Transverse colon (tissue), 4 donors: ENCODE results near the gene DSN1. TPM values are rescaled to one million over a fixed set of nuclear protein-coding genes. Genes with fewer than 3 reads are reported as not detected.

Source experiments
- DNase-seq: peaks from one replicate; pipeline ENCODE4 v3.0.0-alpha.2; 2019
- H3K27ac ChIP-seq, 4 donors: fragments of 200-600 bp; sonication (generic); 2 replicates each; pipeline ENCODE4 v1.5.1; 2016 to 2018; ENCODE audit warnings: inconsistent platforms in 4 of 4
- H3K27me3 ChIP-seq: fragments of 200-600 bp; sonication (generic); 2 replicates; pipeline ENCODE4 v1.5.1; 2017; ENCODE audit warnings: inconsistent platforms
- H3K36me3 ChIP-seq, 4 donors: fragments of 200-600 bp; sonication (generic); 2 replicates each; pipeline ENCODE4 v1.5.1; 2017 to 2019; ENCODE audit warnings: inconsistent platforms in 4 of 4
- H3K4me1 ChIP-seq, 4 donors: fragments of 200-600 bp; sonication (generic); 2 replicates each; pipeline ENCODE4 v1.5.1; 2017 to 2020; ENCODE audit warnings: inconsistent platforms in 4 of 4
- H3K4me3 ChIP-seq, 4 donors: fragments of 200-600 bp; sonication (generic); 1 replicate in 1 of 4; 2 replicates in 3 of 4; pipeline versions ENCODE4 v1.5.1 to v1.6.1; 2017 to 2019; ENCODE audit warnings: inconsistent platforms in 4 of 4
- H3K9me3 ChIP-seq, 2 donors: fragments of 200-600 bp; sonication (generic); 2 replicates each; pipeline ENCODE4 v1.5.1; 2017 to 2019; ENCODE audit warnings: inconsistent platforms in 2 of 2
- CTCF ChIP-seq, 5 experiments: fragments of 200-600 bp in 3 of 5; fragments of 450-650 bp in 2 of 5; sonication (generic) in 3 of 5; IDR thresholded peaks; 1 replicate in 2 of 5; 2 replicates in 3 of 5; pipeline ENCODE4 v1.5.1; 2016 to 2017; ENCODE audit warnings: antibody characterized with exemption in 5 of 5, inconsistent platforms in 3 of 5, mild to moderate bottlenecking in 2 of 5, moderate library complexity in 1 of 5
- EP300 ChIP-seq: sonication (generic); formaldehyde crosslinking; IDR thresholded peaks from one replicate; pipeline ENCODE4 v1.6.1; 2017; ENCODE audit warnings: antibody characterized with exemption, low read depth
- POLR2A ChIP-seq: fragments of 450-650 bp; IDR thresholded peaks from one replicate; pipeline ENCODE4 v1.6.1; 2016; ENCODE audit warnings: antibody characterized with exemption, mild to moderate bottlenecking, moderate library complexity
- POLR2AphosphoS5 ChIP-seq, 3 donors: sonication (generic); formaldehyde crosslinking; IDR thresholded peaks; one replicate each; pipeline ENCODE4 v1.6.1; 2016; ENCODE audit warnings: antibody characterized with exemption in 3 of 3
- WGBS, 2 donors: methylation state at CpG; one replicate each; pipeline ENCODE4 v1.1.5; 2018; ENCODE audit warnings: low coverage in 1 of 2; 5-methylcytosine and 5-hydroxymethylcytosine counted together
- in situ Hi-C, 4 donors: fragments of 200-750 bp; cut with MboI; loops; one replicate each; pipeline versions ENCODE4 v1.15.0 to v1.15.1; 2017; ENCODE audit warnings: low sequenced_read_pairs in 3 of 4, low pct_ligation_motif_present in 1 of 4, low pct_unique_long_range_greater_than_20kb in 1 of 4
- intact Hi-C: fragments of 100-400 bp; cut with DNase I; formaldehyde crosslinking; loops from one replicate; pipeline ENCODE4 v1.15.1; 2023; ENCODE audit warnings: low total_unique reads
- total RNA-seq, 4 donors: library from RNA; depleted of rRNA; stranded (reverse); fragments of >200 nt; gene quantifications; one replicate each; pipeline ENCODE4 v1.1.0, GENCODE V29; 2016

Gene DSN1
- total RNA-seq, 4 donors from 2014 or later = 0.40 to 9.8 (median 5.1) TPM

GRCh38 chr20:36709126-36709525 lies 64.4 kb downstream of the DSN1 start:
- H3K27ac ChIP-seq = no peak overlapping the region
- in situ Hi-C loops = no loop called here
- DNase-seq = no peak
- no peaks in the 10 kb centered on the region for H3K36me3 ChIP-seq
- 86 to 91% methylated on average over 4 to 5 of the region's 5 CpGs for WGBS, 2 donors
- TF ChIP-seq POLR2A (no peak), EP300 (no peak), POLR2AphosphoS5 (IDR thresholded peaks at IDR 0.05) (no peak), CTCF (IDR thresholded peaks at IDR 0.05) (no peak)
- intact Hi-C loops = no loop called here
- no peaks in the 10 kb centered on the region for H3K9me3 ChIP-seq
- no peaks in the 10 kb centered on the region for H3K27me3 ChIP-seq
- no peak overlapping the region for H3K4me3 ChIP-seq
- H3K4me1 ChIP-seq = no peaks in the 10 kb centered on the region

DNA sequence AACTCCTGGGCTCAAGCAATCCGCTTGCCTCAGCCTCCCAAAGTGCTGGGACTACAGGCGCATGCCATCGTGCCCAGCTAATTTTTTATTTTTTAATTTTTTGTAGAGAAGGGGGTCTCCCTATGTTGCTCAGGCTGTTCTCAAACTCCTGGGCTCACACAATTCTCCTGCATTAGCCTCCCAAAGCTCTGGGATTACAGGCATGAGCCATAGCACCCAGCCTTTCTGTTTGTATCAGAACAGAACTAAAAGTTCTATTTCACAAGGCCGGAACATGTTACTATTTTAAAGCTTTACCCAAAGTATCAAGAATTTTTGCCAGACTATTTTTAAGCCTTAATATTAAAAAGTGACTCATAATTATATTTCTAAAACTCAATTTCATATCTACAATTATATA lies 70.0 kb downstream of the DSN1 start:
- no peak overlapping the region for H3K4me3 ChIP-seq
- TF ChIP-seq POLR2AphosphoS5 (IDR thresholded peaks at IDR 0.05) = no peak
- TF ChIP-seq CTCF (IDR thresholded peaks at IDR 0.05) = no peak
- no peak for TF ChIP-seq EP300
- no peak for TF ChIP-seq POLR2A
- in situ Hi-C loops (no loop called here), intact Hi-C loops (no loop called here)
- H3K9me3 ChIP-seq = no peaks in the 10 kb centered on the region
- no peaks in the 10 kb centered on the region for H3K4me1 ChIP-seq
- H3K27me3 ChIP-seq = no peaks in the 10 kb centered on the region
- no peak for DNase-seq
- H3K27ac ChIP-seq = no peak overlapping the region
- WGBS, 2 donors = 92 to 99% methylated on average over 4 of the region's 4 CpGs
- H3K36me3 ChIP-seq = no peaks in the 10 kb centered on the region

Other genes starting within 250 kb of the DSN1 start
- gene MYL9, start 232.2 kb downstream of the DSN1 start, total RNA-seq = 100 to 1,000 TPM; 156 to 974 (median 332) TPM
- 100 to 1,000 TPM in 1 of 4 donors, 1 to 10 TPM in 2, under 1 TPM in 1; 0.75 to 130 (median 3.9) TPM for gene TGIF2, start 200.2 kb downstream of the DSN1 start, total RNA-seq
- 100 to 1,000 TPM in 2 of 4 donors, 10 to 100 TPM in 2; 42.2 to 136 (median 102) TPM for gene RAB5IF, start 168.0 kb downstream of the DSN1 start, total RNA-seq
- 1 to 10 TPM in 1 of 4 donors, under 1 TPM in 1, not detected in 2; 0.48 to 2.6 TPM for gene SLA2, start 127.6 kb downstream of the DSN1 start, total RNA-seq
- gene NDRG3, start 27.7 kb downstream of the DSN1 start, total RNA-seq = 10 to 100 TPM in 3 of 4 donors, 1 to 10 TPM in 1; 1.9 to 54.7 (median 33.1) TPM
- 10 to 100 TPM; 22.9 to 26.1 (median 23.2) TPM for gene TLDC2, start 102.4 kb upstream of the DSN1 start, total RNA-seq
- 10 to 100 TPM; 40.6 to 96.9 (median 70.6) TPM for gene SAMHD1, start 177.9 kb upstream of the DSN1 start, total RNA-seq